ENCODE measurements around the gene ENTPD1. TPM values are rescaled to one million over a fixed set of nuclear protein-coding genes. Genes with fewer than 3 reads are reported as not detected.

Gene ENTPD1
- polyA plus RNA-seq, 1 donor (not counting 4 experiments of a cell fraction or from before 2014, with no cell fraction given) = 0.03 TPM

GRCh38 chr10:95880704-95881103, 124.7 kb downstream of the ENTPD1 start:
- Histone ChIP-seq H3K36me3 (ENCODE audit: control insufficient read depth in 2 of 2, extremely low read depth in 1 of 2, insufficient read depth in 2 of 2, low read length in 2 of 2) (no peaks in the 10 kb centered on the region), H4K20me1 (ENCODE audit: control insufficient read depth, extremely low read depth, insufficient read depth, low read length) (no peaks in the 10 kb centered on the region), H3K4me3 (ENCODE audit: control insufficient read depth in 2 of 3, extremely low read depth in 1 of 3, insufficient read depth in 2 of 3, low read depth in 1 of 3, low read length in 3 of 3) (no peak overlapping the region), H3K79me2 (ENCODE audit: control insufficient read depth, insufficient read depth, low read length) (no peaks in the 10 kb centered on the region), H3K9me3 (ENCODE audit: control insufficient read depth, low read depth, low read length) (no peaks in the 10 kb centered on the region), H3K9ac (ENCODE audit: control insufficient read depth, extremely low read depth, insufficient read depth, low read length) (no peak overlapping the region), H3K9me1 (ENCODE audit: control insufficient read depth, extremely low read depth, insufficient read depth, low read length) (no peaks in the 10 kb centered on the region), H3K27me3 (ENCODE audit: control insufficient read depth, extremely low read depth, insufficient read depth, low read length) (no peaks in the 10 kb centered on the region), H3K27ac (ENCODE audit: control insufficient read depth, insufficient read depth, low read length) (no peak overlapping the region), H3K4me2 (ENCODE audit: control insufficient read depth, extremely low read depth, insufficient read depth, low read depth, low read length) (no peak overlapping the region), H2AFZ (ENCODE audit: control insufficient read depth, low read length) (no peak overlapping the region), H3K4me1 (ENCODE audit: control insufficient read depth, extremely low read depth, insufficient read depth, low read length) (no peaks in the 10 kb centered on the region)
- FAIRE-seq = no peak
- dilution Hi-C loops (cut with MboI; ENCODE audit: extremely low pct_ligation_motif_present, low sequenced_read_pairs) = no loop called here
- no peak for TF ChIP-seq CTCF (optimal IDR thresholded peaks at IDR 0.05 in 1 of 3, IDR thresholded peaks at IDR 0.05 in 1 of 3, conservative IDR thresholded peaks at IDR 0.05 in 1 of 3; ENCODE audit: extremely low read depth in 1 of 3, insufficient read depth in 2 of 3, low read length in 3 of 3)
- no peak for TF ChIP-seq EZH2 (IDR thresholded peaks at IDR 0.05; ENCODE audit: low read length)
- DNase-seq (ENCODE audit: low read depth, low spot score) = no peak

- Histone ChIP-seq H3K36me3 (ENCODE audit: control insufficient read depth in 2 of 2, extremely low read depth in 1 of 2, insufficient read depth in 2 of 2, low read length in 2 of 2) (no peaks in the 10 kb centered on the region), H3K9me3 (ENCODE audit: control insufficient read depth, low read depth, low read length) (no peaks in the 10 kb centered on the region), H3K79me2 (ENCODE audit: control insufficient read depth, insufficient read depth, low read length) (no peaks in the 10 kb centered on the region), H2AFZ (ENCODE audit: control insufficient read depth, low read length) (no peak overlapping the region), H3K4me3 (ENCODE audit: control insufficient read depth in 2 of 3, extremely low read depth in 1 of 3, insufficient read depth in 2 of 3, low read depth in 1 of 3, low read length in 3 of 3) (no peak overlapping the region), H3K9me1 (ENCODE audit: control insufficient read depth, extremely low read depth, insufficient read depth, low read length) (no peaks in the 10 kb centered on the region), H3K4me2 (ENCODE audit: control insufficient read depth, extremely low read depth, insufficient read depth, low read depth, low read length) (no peak overlapping the region), H3K9ac (ENCODE audit: control insufficient read depth, extremely low read depth, insufficient read depth, low read length) (no peak overlapping the region), H4K20me1 (ENCODE audit: control insufficient read depth, extremely low read depth, insufficient read depth, low read length) (no peaks in the 10 kb centered on the region), H3K4me1 (ENCODE audit: control insufficient read depth, extremely low read depth, insufficient read depth, low read length) (no peaks in the 10 kb centered on the region), H3K27me3 (ENCODE audit: control insufficient read depth, extremely low read depth, insufficient read depth, low read length) (no peaks in the 10 kb centered on the region), H3K27ac (ENCODE audit: control insufficient read depth, insufficient read depth, low read length) (no peak overlapping the region)
- DNase-seq (ENCODE audit: low read depth, low spot score) = no peak
- TF ChIP-seq EZH2 (IDR thresholded peaks at IDR 0.05; ENCODE audit: low read length) (no peak), CTCF (optimal IDR thresholded peaks at IDR 0.05 in 1 of 3, IDR thresholded peaks at IDR 0.05 in 1 of 3, conservative IDR thresholded peaks at IDR 0.05 in 1 of 3; ENCODE audit: extremely low read depth in 1 of 3, insufficient read depth in 2 of 3, low read length in 3 of 3) (no peak)
- dilution Hi-C loops (cut with MboI; ENCODE audit: extremely low pct_ligation_motif_present, low sequenced_read_pairs) = no loop called here
- no peak for FAIRE-seq
Observed at GRCh38 chr10:95881316-95881715, 125.4 kb downstream of the ENTPD1 start.

Measured in keratinocyte (primary cell).